Ovary (tissue), 9 donors: Measurements from ENCODE around the gene RGS19. TPM values are rescaled to one million over a fixed set of nuclear protein-coding genes. Genes with fewer than 3 reads are reported as not detected.

ENCODE experiments used
- DNase-seq, 5 donors: peaks; one replicate each; pipeline ENCODE4 v3.0.0-alpha.2; 2019 to 2020
- H3K27ac ChIP-seq, 2 donors: fragments of 200-600 bp; one replicate each; pipeline versions ENCODE4 v1.5.1 to v1.8.0; 2019 to 2022
- H3K27me3 ChIP-seq: fragments of 200-600 bp; one replicate; pipeline ENCODE4 v1.8.0; 2022
- H3K36me3 ChIP-seq: fragments of 200-600 bp; sonication (generic); one replicate; pipeline ENCODE4 v1.5.1; 2019
- H3K4me1 ChIP-seq: one replicate; pipeline ENCODE4 v1.8.1; 2013; ENCODE audit warnings: mild to moderate bottlenecking, moderate library complexity; ENCODE audit not compliant: insufficient read depth
- H3K4me3 ChIP-seq: fragments of 200-600 bp; sonication (generic); one replicate; pipeline ENCODE4 v1.5.1; 2017
- H3K9me3 ChIP-seq, 2 donors: fragments of 200-600 bp in 1 of 2; sonication (generic) in 1 of 2; one replicate each; pipeline versions ENCODE4 v1.5.1 to v1.8.1; 2013 to 2019; ENCODE audit warnings: mild to moderate bottlenecking in 1 of 2, moderate library complexity in 1 of 2
- EP300 ChIP-seq: sonication (generic); formaldehyde crosslinking; IDR thresholded peaks from one replicate; pipeline ENCODE4 v1.6.1; 2017; ENCODE audit warnings: antibody characterized with exemption
- POLR2A ChIP-seq: fragments of 450-650 bp; IDR thresholded peaks from one replicate; pipeline ENCODE4 v1.6.1; 2017; ENCODE audit warnings: antibody characterized with exemption, mild to moderate bottlenecking, moderate library complexity
- WGBS, 3 donors: extraction: QIAGEN DNeasy Blood & Tissue Kit in 1 of 3; methylation state at CpG; one replicate each; pipeline versions ENCODE4 v1.1.5 to v1.1.7; 2013 to 2017; 5-methylcytosine and 5-hydroxymethylcytosine counted together
- intact Hi-C, 4 donors: fragments of 100-400 bp; cut with DNase I; formaldehyde crosslinking; loops; one replicate each; pipeline versions ENCODE4 v1.11.0 to v1.15.1; 2022 to 2023
- polyA plus RNA-seq, 2 donors: library from polyadenylated mRNA; stranded (reverse); fragments of 200-250 nt in 1 of 2; fragments of 350-450 nt in 1 of 2; fragmentation: Illumina TruSeq in 1 of 2; extraction: RNeasy Lipid Tissue Mini Kit (QIAGEN cat#74804) in 1 of 2; gene quantifications; one replicate each; pipeline ENCODE4 v1.2.3, GENCODE V29; 2013 to 2014
- total RNA-seq, 7 donors: library from RNA; depleted of rRNA in 2 of 7; stranded (reverse); fragments of >200 nt in 2 of 7; fragmentation: NEBNext Ultra II Directional in 3 of 7; extraction: Animal tissue kit (Norgen Biotek cat#: 25700) in 3 of 7; gene quantifications; one replicate each; pipeline versions ENCODE4 v1.1.0 to v1.2.4, GENCODE V29; 2016 to 2023
- TF ChIP-seq, protein P1 (sequence below), 3 donors: fragments of 450-650 bp in 2 of 3; fragments of 200-600 bp in 1 of 3; IDR thresholded peaks; one replicate each; pipeline versions ENCODE4 v1.5.1 to v1.8.0; 2016 to 2022; ENCODE audit warnings: antibody characterized with exemption in 3 of 3, mild to moderate bottlenecking in 1 of 3
- donor health status: DM: no; HTN: no; CAD: no; lungs with moderate emphysema.
- donor health status: DM: no; HTN: no; CAD: no.
- donor health status: Bipolar disorder and iron deficiency.
- donor health status: DM: yes; HTN: yes; CAD: no.
- donor health status: DM: no; HTN: no; CAD: no.
- donor health status: DM: yes; HTN: yes; CAD: no.

Gene RGS19
- total and polyA plus RNA-seq, 9 donors: 2.1 to 7.6 (median 4.5) TPM

DNA sequence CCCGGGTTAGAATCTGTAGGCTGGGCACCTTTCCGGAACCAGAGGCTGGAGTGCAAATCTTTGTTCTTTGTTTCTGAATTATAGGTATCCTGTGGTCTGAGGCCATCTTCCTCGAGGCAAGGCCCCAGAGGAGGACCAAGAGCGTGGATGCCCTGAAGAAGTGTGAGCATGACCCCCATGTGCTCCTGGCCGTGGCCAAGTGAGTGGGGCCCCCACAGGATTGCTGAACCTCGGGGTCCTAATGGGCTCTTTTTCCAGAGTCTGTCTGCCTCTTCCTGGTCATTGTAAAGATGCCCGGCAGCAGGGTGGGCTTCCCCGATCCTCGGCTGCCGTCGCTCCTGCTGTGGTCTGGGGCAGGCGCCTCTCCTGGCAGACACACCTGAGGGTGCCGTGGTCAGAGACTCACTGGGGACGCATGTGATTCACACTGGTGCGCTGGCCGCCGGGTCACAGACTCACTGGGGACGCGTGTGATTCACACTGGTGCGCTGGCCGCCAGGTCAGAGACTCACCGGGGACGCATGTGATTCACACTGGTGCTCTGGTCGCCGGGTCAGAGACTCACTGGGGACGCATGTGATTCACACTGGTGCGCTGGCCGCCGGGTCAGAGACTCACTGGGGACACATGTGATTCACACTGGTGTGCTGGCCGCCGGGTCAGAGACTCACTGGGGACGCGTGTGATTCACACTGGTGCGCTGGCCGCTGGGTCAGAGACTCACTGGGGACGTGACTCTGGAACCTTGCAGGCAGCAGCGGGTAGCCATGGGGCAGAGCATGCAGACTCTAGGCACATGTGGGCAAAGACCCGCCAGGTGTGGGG, 49.8 kb downstream of the RGS19 start:
- H3K36me3 ChIP-seq: no peaks in the 10 kb centered on the region
- H3K27ac ChIP-seq: no peak overlapping the region
- H3K27me3 ChIP-seq: no peaks in the 10 kb centered on the region
- no peaks in the 10 kb centered on the region for H3K9me3 ChIP-seq
- no peak overlapping the region for H3K4me3 ChIP-seq
- intact Hi-C loops: loop anchor here in 1 of 4 donors (10.0 kb wide), 1 partner anchor 85 kb away; no protein-coding TSS in a partner anchor
- 91 to 94% (median 93%) methylated on average over 29 to 38 of the region's 38 CpGs for WGBS, 3 donors
- TF ChIP-seq POLR2A (no peak), EP300 (no peak)
- TF ChIP-seq, protein P1, sequence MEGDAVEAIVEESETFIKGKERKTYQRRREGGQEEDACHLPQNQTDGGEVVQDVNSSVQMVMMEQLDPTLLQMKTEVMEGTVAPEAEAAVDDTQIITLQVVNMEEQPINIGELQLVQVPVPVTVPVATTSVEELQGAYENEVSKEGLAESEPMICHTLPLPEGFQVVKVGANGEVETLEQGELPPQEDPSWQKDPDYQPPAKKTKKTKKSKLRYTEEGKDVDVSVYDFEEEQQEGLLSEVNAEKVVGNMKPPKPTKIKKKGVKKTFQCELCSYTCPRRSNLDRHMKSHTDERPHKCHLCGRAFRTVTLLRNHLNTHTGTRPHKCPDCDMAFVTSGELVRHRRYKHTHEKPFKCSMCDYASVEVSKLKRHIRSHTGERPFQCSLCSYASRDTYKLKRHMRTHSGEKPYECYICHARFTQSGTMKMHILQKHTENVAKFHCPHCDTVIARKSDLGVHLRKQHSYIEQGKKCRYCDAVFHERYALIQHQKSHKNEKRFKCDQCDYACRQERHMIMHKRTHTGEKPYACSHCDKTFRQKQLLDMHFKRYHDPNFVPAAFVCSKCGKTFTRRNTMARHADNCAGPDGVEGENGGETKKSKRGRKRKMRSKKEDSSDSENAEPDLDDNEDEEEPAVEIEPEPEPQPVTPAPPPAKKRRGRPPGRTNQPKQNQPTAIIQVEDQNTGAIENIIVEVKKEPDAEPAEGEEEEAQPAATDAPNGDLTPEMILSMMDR (IDR thresholded peaks at IDR 0.05): no peak
- peaks cover 3% of the 10 kb centered on the region for H3K4me1 ChIP-seq
- no peak for DNase-seq

DNA sequence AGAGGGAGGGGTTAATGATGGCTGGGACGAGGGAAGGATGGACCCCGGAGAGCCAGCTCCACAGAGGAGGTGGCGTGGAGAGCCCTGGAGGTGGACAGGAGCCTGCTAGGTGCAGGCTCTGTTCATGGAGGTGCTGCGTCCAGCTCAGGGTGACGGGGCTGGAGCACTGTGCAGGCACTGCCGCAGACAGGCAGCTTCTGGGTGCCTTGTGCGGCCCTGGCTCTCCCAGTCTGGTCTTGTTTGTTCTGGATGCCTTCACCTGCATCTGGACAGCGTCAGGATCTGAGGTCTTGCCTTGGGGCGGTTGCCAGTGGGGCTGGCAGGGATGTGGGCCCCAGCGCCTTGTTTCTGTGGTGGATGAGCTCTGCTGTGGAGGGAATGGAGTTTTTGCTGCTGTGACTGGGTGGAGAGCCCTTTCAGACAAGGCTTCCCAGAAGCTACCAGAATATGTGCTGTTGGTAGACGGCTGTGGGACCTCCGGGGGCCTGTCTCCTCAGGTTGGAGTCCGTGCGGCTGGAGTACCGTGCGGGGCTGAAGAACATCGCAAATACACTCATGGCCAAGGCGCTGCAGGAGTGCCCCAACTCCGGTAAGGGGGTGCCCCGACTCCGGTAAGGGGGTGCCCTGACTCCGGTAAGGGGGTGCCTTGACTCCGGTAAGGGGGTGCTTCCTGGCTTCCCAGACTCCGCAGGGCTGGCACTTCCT, 51.2 kb downstream of the RGS19 start:
- DNase-seq: no peak
- WGBS, 3 donors: 85 to 91% (median 87%) methylated on average over 24 of the region's 24 CpGs
- H3K36me3 ChIP-seq: no peaks in the 10 kb centered on the region
- no peaks in the 10 kb centered on the region for H3K9me3 ChIP-seq
- no peak overlapping the region for H3K4me3 ChIP-seq
- TF ChIP-seq EP300 (no peak), POLR2A (no peak)
- TF ChIP-seq, protein P1 (IDR thresholded peaks at IDR 0.05): no peak
- H3K27ac ChIP-seq: no peak overlapping the region
- H3K4me1 ChIP-seq: no peaks in the 10 kb centered on the region
- no peaks in the 10 kb centered on the region for H3K27me3 ChIP-seq
- intact Hi-C loops: no loop called here

DNA sequence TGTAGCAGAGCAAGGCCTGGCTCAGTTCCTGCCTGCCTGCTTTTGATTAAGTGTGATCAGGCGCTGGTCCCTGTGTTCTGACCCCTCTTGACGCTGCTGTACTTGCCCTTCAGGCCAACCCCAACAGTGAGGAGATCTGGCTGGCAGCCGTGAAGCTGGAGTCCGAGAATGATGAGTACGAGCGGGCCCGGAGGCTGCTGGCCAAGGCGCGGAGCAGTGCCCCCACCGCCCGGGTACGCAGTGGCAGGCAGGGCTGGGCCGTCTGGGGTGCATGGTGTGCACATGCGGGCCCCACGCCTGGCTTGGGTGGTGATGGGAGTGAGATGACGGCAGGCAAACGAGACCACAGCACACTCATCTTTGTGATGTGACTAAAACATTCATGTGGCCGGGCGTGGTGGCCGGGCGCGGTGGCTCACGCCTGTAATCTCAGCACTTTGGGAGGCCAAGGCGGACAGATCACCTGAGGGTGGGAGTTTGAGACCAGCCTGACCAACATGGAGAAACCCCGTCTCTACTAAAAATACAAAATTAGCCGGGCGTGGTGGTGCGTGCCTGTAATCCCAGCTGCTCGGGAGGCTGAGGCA, 53.4 kb downstream of the RGS19 start:
- no peak overlapping the region for H3K4me3 ChIP-seq
- H3K36me3 ChIP-seq: no peaks in the 10 kb centered on the region
- DNase-seq: no peak
- 92 to 93% (median 92%) methylated on average over 29 of the region's 29 CpGs for WGBS, 3 donors
- H3K27me3 ChIP-seq: no peaks in the 10 kb centered on the region
- H3K4me1 ChIP-seq: no peaks in the 10 kb centered on the region
- intact Hi-C loops: no loop called here
- TF ChIP-seq EP300: no peak
- TF ChIP-seq, protein P1 (IDR thresholded peaks at IDR 0.05): no peak
- TF ChIP-seq POLR2A: no peak
- no peak overlapping the region for H3K27ac ChIP-seq
- no peaks in the 10 kb centered on the region for H3K9me3 ChIP-seq

DNA sequence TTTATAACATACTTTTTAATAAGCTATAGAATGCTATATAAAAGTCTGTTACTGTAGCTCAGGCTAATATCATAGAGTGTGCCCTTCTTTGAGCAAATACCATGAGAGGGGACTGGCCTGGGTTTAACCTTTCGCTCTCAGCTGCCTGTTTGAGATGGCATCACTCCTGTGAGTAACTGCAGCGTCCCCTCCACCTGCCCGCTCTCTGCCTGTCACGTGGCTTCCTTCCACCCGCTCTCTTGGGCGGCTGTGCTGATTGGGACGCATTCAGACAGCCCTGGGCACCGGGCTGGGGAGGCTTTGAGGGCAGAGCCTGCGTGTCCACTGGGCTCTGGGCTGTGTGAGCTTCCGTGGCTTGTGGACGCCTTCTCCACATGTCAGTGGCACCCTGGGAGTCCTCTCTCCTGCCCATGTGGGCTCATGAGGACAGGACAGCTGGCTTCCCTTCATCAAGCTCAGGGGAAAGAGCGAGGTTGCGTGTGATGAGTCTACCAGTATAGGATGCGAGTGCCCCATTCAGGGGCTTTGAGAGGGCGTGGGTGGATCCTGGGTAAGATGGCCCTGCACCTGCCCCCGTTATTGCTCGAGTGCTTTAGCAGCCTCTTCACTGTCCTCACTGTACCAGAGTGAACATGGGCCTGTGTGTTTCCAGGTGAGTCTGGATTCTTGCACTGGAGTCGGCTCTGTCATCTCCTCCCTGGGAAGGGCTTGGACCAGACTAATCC, 54.1 kb downstream of the RGS19 start:
- Histone ChIP-seq H3K4me3 (no peak overlapping the region), H3K27me3 (no peaks in the 10 kb centered on the region), H3K9me3 (no peaks in the 10 kb centered on the region), H3K27ac (no peak overlapping the region), H3K36me3 (no peaks in the 10 kb centered on the region), H3K4me1 (no peaks in the 10 kb centered on the region)
- no peak for TF ChIP-seq POLR2A
- no peak for TF ChIP-seq EP300
- TF ChIP-seq, protein P1 (IDR thresholded peaks at IDR 0.05): no peak
- 94 to 96% (median 95%) methylated on average over 18 of the region's 18 CpGs for WGBS, 3 donors
- DNase-seq: no peak
- intact Hi-C loops: no loop called here
